GM23338 (cell line): Measurements from ENCODE around the gene POLD2. TPM values are rescaled to one million over a fixed set of nuclear protein-coding genes. Genes with fewer than 3 reads are reported as not detected.

Experiments used
- ATAC-seq: fragments of 200-7000 bp; cut with Tn5 transposase; 3 replicates; pipeline ENCODE4 v1.9.1; 2020
- DNase-seq: peaks from one replicate; pipeline ENCODE4 v3.0.0-alpha.2; 2015; ENCODE audit warnings: low spot score
- H2AFZ ChIP-seq: fragments of 200-600 bp; sonication (generic); 2 replicates; pipeline ENCODE4 v1.8.0; 2016; ENCODE audit warnings: antibody characterized with exemption, mild to moderate bottlenecking, moderate library complexity
- H3F3A ChIP-seq: fragments of 200-600 bp; sonication (generic); replicated peaks from 2 replicates; pipeline ENCODE4 v1.8.0; 2017; ENCODE audit warnings: antibody characterized with exemption, mixed run types, low read depth
- H3K27ac ChIP-seq: fragments of 200-600 bp; sonication (generic); 2 replicates; pipeline ENCODE4 v1.6.1; 2016; ENCODE audit warnings: low read depth
- H3K27me3 ChIP-seq: fragments of 200-600 bp; sonication (generic); 2 replicates; pipeline ENCODE4 v1.8.0; 2016; ENCODE audit warnings: mild to moderate bottlenecking, mixed run types, moderate library complexity; ENCODE audit not compliant: insufficient read depth
- H3K36me3 ChIP-seq: fragments of 200-600 bp; sonication (generic); 2 replicates; pipeline ENCODE4 v1.8.0; 2016; ENCODE audit warnings: mild to moderate bottlenecking; ENCODE audit not compliant: insufficient read depth
- H3K4me1 ChIP-seq: fragments of 200-600 bp; sonication (generic); 2 replicates; pipeline ENCODE4 v1.8.0; 2016; ENCODE audit warnings: mild to moderate bottlenecking, moderate library complexity; ENCODE audit not compliant: insufficient read depth
- H3K4me2 ChIP-seq: fragments of 200-600 bp; sonication (generic); 2 replicates; pipeline ENCODE4 v1.7.1; 2017; ENCODE audit warnings: mixed run types
- H3K4me3 ChIP-seq: fragments of 200-600 bp; sonication (generic); 2 replicates; pipeline ENCODE4 v1.6.1; 2016; ENCODE audit warnings: mixed run types
- H3K79me2 ChIP-seq: fragments of 200-600 bp; sonication (generic); replicated peaks from 2 replicates; pipeline ENCODE4 v1.8.0; 2017; ENCODE audit warnings: mild to moderate bottlenecking; ENCODE audit not compliant: insufficient read depth
- H3K9me2 ChIP-seq: fragments of 200-600 bp; sonication (generic); 2 replicates; pipeline ENCODE4 v1.8.0; 2017; ENCODE audit not compliant: insufficient read depth
- H4K20me1 ChIP-seq: fragments of 200-600 bp; sonication (generic); replicated peaks from 2 replicates; pipeline ENCODE4 v1.8.0; 2017; ENCODE audit warnings: mild to moderate bottlenecking; ENCODE audit not compliant: insufficient read depth
- H3K27ac Mint-ChIP-seq: 2 replicates; pipeline ENCODE4 v1.8.0; 2020; ENCODE audit warnings: inconsistent platforms, mild to moderate bottlenecking, moderate library complexity, mixed read lengths
- H3K27me3 Mint-ChIP-seq: 3 replicates; pipeline ENCODE4 v1.8.0; 2022; ENCODE audit warnings: low read depth, mild to moderate bottlenecking, moderate library complexity, mixed read lengths, inconsistent platforms; ENCODE audit not compliant: insufficient read depth, poor library complexity
- H3K36me3 Mint-ChIP-seq: 3 replicates; pipeline ENCODE4 v1.8.0; 2021; ENCODE audit warnings: low read depth, mild to moderate bottlenecking, inconsistent platforms, moderate library complexity, mixed read lengths
- H3K4me1 Mint-ChIP-seq: 3 replicates; pipeline ENCODE4 v1.8.0; 2020; ENCODE audit warnings: mild to moderate bottlenecking, inconsistent platforms, mixed read lengths
- H3K4me3 Mint-ChIP-seq: 3 replicates; pipeline ENCODE4 v1.8.0; 2021; ENCODE audit warnings: moderate library complexity, mild to moderate bottlenecking, inconsistent platforms, mixed read lengths
- H3K9me3 Mint-ChIP-seq: 3 replicates; pipeline ENCODE4 v1.8.0; 2020; ENCODE audit warnings: moderate library complexity, mild to moderate bottlenecking, inconsistent platforms, mixed read lengths
- CREB1 ChIP-seq: fragments of 250-450 bp; sonication (Bioruptor Pico); IDR thresholded peaks from 2 replicates; pipeline ENCODE4 v1.5.0; 2020; ENCODE audit warnings: low read depth, mild to moderate bottlenecking, moderate library complexity
- EZH2 ChIP-seq: fragments of 200-600 bp; sonication (generic); IDR thresholded peaks from one replicate; pipeline ENCODE4 v1.8.0; 2017; ENCODE audit warnings: antibody characterized with exemption, mild to moderate bottlenecking, low read depth; ENCODE audit not compliant: unreplicated experiment
- EZH2phosphoT487 ChIP-seq: fragments of 200-600 bp; sonication (generic); IDR thresholded peaks from one replicate; pipeline ENCODE4 v1.8.1; 2018; ENCODE audit warnings: antibody characterized with exemption; ENCODE audit not compliant: unreplicated experiment
- NANOG ChIP-seq: IDR thresholded peaks from 2 replicates; pipeline ENCODE4 v1.6.1; 2016; ENCODE audit warnings: antibody characterized with exemption, borderline replicate concordance
- POLR2AphosphoS5 ChIP-seq: IDR thresholded peaks from 2 replicates; pipeline ENCODE4 v1.6.1; 2016; ENCODE audit warnings: antibody characterized with exemption, low read depth
- ZNF114 ChIP-seq: fragments of 250-450 bp; sonication (Bioruptor Pico); IDR thresholded peaks from 2 replicates; pipeline ENCODE4 v1.5.0; 2020; ENCODE audit warnings: mild to moderate bottlenecking, moderate library complexity
- ZNF331 ChIP-seq: fragments of 250-450 bp; sonication (Bioruptor Pico); IDR thresholded peaks from 2 replicates; pipeline ENCODE4 v1.5.0; 2020; ENCODE audit warnings: low read depth, mild to moderate bottlenecking, moderate library complexity
- ZNF462 ChIP-seq: fragments of 250-450 bp; sonication (Bioruptor Pico); IDR thresholded peaks from 2 replicates; pipeline ENCODE4 v1.5.0; 2020; ENCODE audit warnings: mild to moderate bottlenecking, moderate library complexity
- polyA plus RNA-seq: library from polyadenylated mRNA; unstranded; fragments of >200 nt; fragmentation: Nextera tagmentation; extraction: Ambion mirVana; gene quantifications from 2 replicates; pipeline ENCODE4 v1.2.1, GENCODE V29; 2016
- total RNA-seq: library from RNA; depleted of rRNA; stranded (reverse); fragments of >200 nt; shearing (Covaris generic); gene quantifications from 2 replicates; pipeline ENCODE4 v1.2.3, GENCODE V29; 2014

The POLD2 gene
- total and polyA plus RNA-seq, 2 experiments from 2014 or later, result 101 to 127 TPM

- TF ChIP-seq ZNF462 (CRISPR knock-in tag) (no peak), EZH2 (no peak), EZH2phosphoT487 (no peak), CREB1 (CRISPR knock-in tag) (no peak), POLR2AphosphoS5 (no peak)
These were observed 38.0 kb upstream of the POLD2 start (continued) for GRCh38 chr7:44161371-44161770.

GRCh38 chr7:44159824-44160630 is 36.7 kb upstream of the POLD2 start:
- ATAC-seq, result no peak
- Histone ChIP-seq H3K9me2 (no peaks in the 10 kb centered on the region), H3K4me1 (no peaks in the 10 kb centered on the region), H3K4me2 (no peak overlapping the region), H3K27ac (no peak overlapping the region), H2AFZ (no peak overlapping the region), H3K4me3 (no peak overlapping the region), H3K79me2 (no peaks in the 10 kb centered on the region), H3F3A (no peaks in the 10 kb centered on the region), H4K20me1 (no peaks in the 10 kb centered on the region), H3K36me3 (no peaks in the 10 kb centered on the region), H3K27me3 (no peaks in the 10 kb centered on the region)
- TF ChIP-seq POLR2AphosphoS5 (no peak), ZNF114 (CRISPR knock-in tag) (no peak), NANOG (no peak), ZNF331 (CRISPR knock-in tag) (no peak), EZH2 (no peak), ZNF462 (CRISPR knock-in tag) (no peak)
- H3K36me3 Mint-ChIP-seq, result no peaks in the 10 kb centered on the region
- peaks cover 13% of the 10 kb centered on the region for H3K4me1 Mint-ChIP-seq
- H3K27me3 Mint-ChIP-seq, result peaks cover 1% of the 10 kb centered on the region
- no peak for DNase-seq
- H3K9me3 Mint-ChIP-seq, result no peaks in the 10 kb centered on the region
- H3K27ac Mint-ChIP-seq, result no peak overlapping the region
- no peak overlapping the region for H3K4me3 Mint-ChIP-seq
